Right lobe of liver (tissue), 6 donors: ENCODE data around the gene CDH4. TPM values are rescaled to one million over a fixed set of nuclear protein-coding genes. Genes with fewer than 3 reads are reported as not detected.
A peak's percentile ranks its signal among the peaks of the same experiment; 100 is the strongest.

Experiments used
- ATAC-seq, 4 donors: fragments of 200-7000 bp; cut with Tn5 transposase; one replicate each; pipeline ENCODE4 v1.9.1; 2020; ENCODE audit warnings: mild to moderate bottlenecking in 4 of 4, moderate library complexity in 4 of 4
- DNase-seq, 3 donors: peaks; one replicate each; pipeline ENCODE4 v3.0.0-alpha.2; 2020
- H3K27ac ChIP-seq, 3 donors: fragments of 200-600 bp; one replicate each; pipeline ENCODE4 v1.8.0; 2022
- H3K27me3 ChIP-seq, 2 donors: fragments of 200-600 bp; one replicate each; pipeline ENCODE4 v1.8.0; 2022
- H3K36me3 ChIP-seq, 4 donors: fragments of 200-600 bp; sonication (generic) in 1 of 4; one replicate each; pipeline versions ENCODE4 v1.5.1 to v1.8.0; 2017 to 2022; ENCODE audit warnings: control low read depth in 1 of 4
- H3K4me1 ChIP-seq, 4 donors: fragments of 200-600 bp; sonication (generic) in 1 of 4; one replicate each; pipeline versions ENCODE4 v1.5.1 to v1.8.0; 2017 to 2022; ENCODE audit warnings: control low read depth in 1 of 4
- H3K4me3 ChIP-seq, 3 donors: fragments of 200-600 bp; one replicate each; pipeline ENCODE4 v1.8.0; 2022
- H3K9me3 ChIP-seq, 4 donors: fragments of 200-600 bp; sonication (generic) in 1 of 4; one replicate each; pipeline versions ENCODE4 v1.5.1 to v1.8.0; 2017 to 2022; ENCODE audit warnings: control low read depth in 1 of 4
- CTCF ChIP-seq, 4 donors: fragments of 200-600 bp in 3 of 4; fragments of 450-650 bp in 1 of 4; IDR thresholded peaks; one replicate each; pipeline versions ENCODE4 v1.5.1 to v1.8.0; 2016 to 2022; ENCODE audit warnings: antibody characterized with exemption in 4 of 4, mild to moderate bottlenecking in 2 of 4
- POLR2A ChIP-seq: fragments of 450-650 bp; IDR thresholded peaks from one replicate; pipeline ENCODE4 v1.6.1; 2017; ENCODE audit warnings: antibody characterized with exemption, mild to moderate bottlenecking
- WGBS: methylation state at CpG from one replicate; pipeline ENCODE4 v1.1.6; 2018; ENCODE audit warnings: low coverage, low lambda C conversion rate; ENCODE audit not compliant: insufficient coverage; ENCODE audit errors: missing lambda C conversion rate; 5-methylcytosine and 5-hydroxymethylcytosine counted together
- intact Hi-C, 2 donors: fragments of 100-400 bp; cut with DNase I; formaldehyde crosslinking; loops; one replicate each; pipeline versions ENCODE4 v1.11.2 to v1.14.1; 2022
- long read RNA-seq: library from polyadenylated mRNA; unstranded; transcript quantifications from one replicate; pipeline ENCODE4 v2.0.0, GENCODE V29; 2019
- total RNA-seq, 6 experiments: library from RNA; depleted of rRNA in 2 of 6; stranded (reverse); fragments of >200 nt in 2 of 6; fragmentation: NEBNext Ultra II Directional in 3 of 6; extraction: Animal tissue kit (Norgen Biotek cat#: 25700) in 3 of 6; gene quantifications; one replicate each; pipeline versions ENCODE4 v1.1.0 to v1.2.4, GENCODE V29; 2016 to 2023
- donor health status: DM: no; HTN: yes; CAD: no.
- donor health status: DM: no; HTN: no; CAD: no.
- donor health status: DM: no; HTN: no; CAD: no.
- donor health status: DM: no; HTN: yes; CAD: no.
- donor health status: DM: no; HTN: yes; CAD: no.

CDH4 gene
- total RNA-seq: under 1 TPM in 3 of 6 experiments, not detected in 3; 0.02 to 0.14 (median 0.09) TPM
- long read RNA-seq: 0 reads

GRCh38 chr20:61251529-61252393 lies at the start of gene CDH4:
Gene CDH4 (plus strand): TSS chr20:61252261.
- intact Hi-C loops: no loop called here
- Histone ChIP-seq H3K27ac (no peak within 1 kb of the TSS), H3K9me3 (no peaks in the 10 kb centered on the region), H3K4me3 (peak within 1 kb of the TSS in 1 of 3 donors; percentile 26), H3K4me1 (peaks cover 0 to 11% (median 0%) of the 10 kb centered on the region in 4 donors), H3K27me3 (no peaks in the 10 kb centered on the region), H3K36me3 (no peaks in the 10 kb centered on the region)
- WGBS: 13% methylated on average over 17 of the region's 78 CpGs
- no peak for DNase-seq
- TF ChIP-seq POLR2A (no peak), CTCF (IDR thresholded peaks at IDR 0.05) (no peak)
- peak in 1 of 4 donors; percentile 50 for ATAC-seq

GRCh38 chr20:61203320-61203719 lies 48.7 kb upstream of the CDH4 start:
- H3K4me3 ChIP-seq: no peak overlapping the region
- DNase-seq (no peak), ATAC-seq (no peak)
- H3K27me3 ChIP-seq: no peaks in the 10 kb centered on the region
- TF ChIP-seq CTCF (IDR thresholded peaks at IDR 0.05) (no peak), POLR2A (no peak)
- intact Hi-C loops: no loop called here
- WGBS: 49% methylated on average over 3 of the region's 5 CpGs
- no peak overlapping the region for H3K27ac ChIP-seq
- H3K9me3 ChIP-seq: no peaks in the 10 kb centered on the region
- no peaks in the 10 kb centered on the region for H3K36me3 ChIP-seq
- H3K4me1 ChIP-seq: no peaks in the 10 kb centered on the region

- Histone ChIP-seq H3K27ac (no peak overlapping the region), H3K4me1 (no peaks in the 10 kb centered on the region), H3K36me3 (no peaks in the 10 kb centered on the region), H3K4me3 (no peak overlapping the region), H3K27me3 (no peaks in the 10 kb centered on the region), H3K9me3 (no peaks in the 10 kb centered on the region)
- intact Hi-C loops: no loop called here
- 62% methylated on average over 7 of the region's 8 CpGs for WGBS
- TF ChIP-seq POLR2A (no peak), CTCF (IDR thresholded peaks at IDR 0.05) (no peak)
- DNase-seq: no peak
- ATAC-seq: no peak
Observed at GRCh38 chr20:61204206-61204605, 47.9 kb upstream of the CDH4 start.

GRCh38 chr20:61205769-61206168 lies 46.3 kb upstream of the CDH4 start:
- TF ChIP-seq CTCF (IDR thresholded peaks at IDR 0.05) (no peak), POLR2A (no peak)
- Histone ChIP-seq H3K4me1 (no peaks in the 10 kb centered on the region), H3K4me3 (no peak overlapping the region), H3K36me3 (no peaks in the 10 kb centered on the region), H3K27ac (no peak overlapping the region), H3K9me3 (no peaks in the 10 kb centered on the region), H3K27me3 (no peaks in the 10 kb centered on the region)
- DNase-seq (no peak), ATAC-seq (no peak)
- 35% methylated on average over 4 of the region's 6 CpGs for WGBS
- intact Hi-C loops: no loop called here
